PC-3 (cell line): ENCODE measurements around the gene SLC39A11.

Source experiments
- EZH2 ChIP-seq: fragments of 300-600 bp; sonication (generic); IDR thresholded peaks from one replicate; pipeline ENCODE4 v1.6.1; 2017; ENCODE audit warnings: antibody characterized with exemption, mild to moderate bottlenecking, low read length; ENCODE audit not compliant: unreplicated experiment
- EZH2phosphoT487 ChIP-seq: fragments of 300-600 bp; sonication (generic); IDR thresholded peaks from 2 replicates; pipeline ENCODE4 v1.6.1; 2018; ENCODE audit warnings: mild to moderate bottlenecking, antibody characterized with exemption, low read length, borderline replicate concordance
- TF ChIP-seq, protein P1 (sequence below): fragments of 300-600 bp; sonication (generic); conservative IDR thresholded peaks from 2 replicates; pipeline ENCODE4 v1.5.1; 2017; ENCODE audit warnings: antibody characterized with exemption, low read depth, mild to moderate bottlenecking, low read length

GRCh38 chr17:72967277-72967970 is 125.1 kb downstream of the SLC39A11 start:
- TF ChIP-seq, protein P1, sequence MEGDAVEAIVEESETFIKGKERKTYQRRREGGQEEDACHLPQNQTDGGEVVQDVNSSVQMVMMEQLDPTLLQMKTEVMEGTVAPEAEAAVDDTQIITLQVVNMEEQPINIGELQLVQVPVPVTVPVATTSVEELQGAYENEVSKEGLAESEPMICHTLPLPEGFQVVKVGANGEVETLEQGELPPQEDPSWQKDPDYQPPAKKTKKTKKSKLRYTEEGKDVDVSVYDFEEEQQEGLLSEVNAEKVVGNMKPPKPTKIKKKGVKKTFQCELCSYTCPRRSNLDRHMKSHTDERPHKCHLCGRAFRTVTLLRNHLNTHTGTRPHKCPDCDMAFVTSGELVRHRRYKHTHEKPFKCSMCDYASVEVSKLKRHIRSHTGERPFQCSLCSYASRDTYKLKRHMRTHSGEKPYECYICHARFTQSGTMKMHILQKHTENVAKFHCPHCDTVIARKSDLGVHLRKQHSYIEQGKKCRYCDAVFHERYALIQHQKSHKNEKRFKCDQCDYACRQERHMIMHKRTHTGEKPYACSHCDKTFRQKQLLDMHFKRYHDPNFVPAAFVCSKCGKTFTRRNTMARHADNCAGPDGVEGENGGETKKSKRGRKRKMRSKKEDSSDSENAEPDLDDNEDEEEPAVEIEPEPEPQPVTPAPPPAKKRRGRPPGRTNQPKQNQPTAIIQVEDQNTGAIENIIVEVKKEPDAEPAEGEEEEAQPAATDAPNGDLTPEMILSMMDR, result no peak
- TF ChIP-seq EZH2phosphoT487 (no peak), EZH2 (no peak)
